Stomach smooth muscle (tissue), 2 donors: ENCODE results near the gene UBA1.

Source experiments
- H3K27ac ChIP-seq: one replicate; pipeline ENCODE4 v1.7.0; 2013; ENCODE audit warnings: mild to moderate bottlenecking, low read length, inconsistent platforms
- H3K27me3 ChIP-seq, 2 donors: one replicate each; pipeline ENCODE4 v1.7.0; 2013; ENCODE audit warnings: low read length in 2 of 2; ENCODE audit not compliant: insufficient read depth in 2 of 2, control insufficient read depth in 1 of 2
- H3K36me3 ChIP-seq, 2 donors: one replicate each; pipeline ENCODE4 v1.7.0; 2013; ENCODE audit warnings: low read length in 2 of 2; ENCODE audit not compliant: control insufficient read depth in 2 of 2, insufficient read depth in 2 of 2
- H3K4me1 ChIP-seq: one replicate; pipeline ENCODE4 v1.7.0; 2013; ENCODE audit warnings: low read length; ENCODE audit not compliant: control insufficient read depth, insufficient read depth
- H3K4me3 ChIP-seq, 2 donors: one replicate each; pipeline ENCODE4 v1.7.0; 2013; ENCODE audit warnings: low read length in 2 of 2
- H3K9ac ChIP-seq, 2 donors: one replicate each; pipeline ENCODE4 v1.7.0; 2013; ENCODE audit warnings: low read length in 2 of 2, mild to moderate bottlenecking in 1 of 2
- H3K9me3 ChIP-seq, 2 donors: one replicate each; pipeline ENCODE4 v1.7.0; 2013; ENCODE audit warnings: low read length in 2 of 2; ENCODE audit not compliant: control insufficient read depth in 2 of 2
- donor health status: healthy.
- donor health status: Pancreatic carcinoma.

The UBA1 gene

DNA sequence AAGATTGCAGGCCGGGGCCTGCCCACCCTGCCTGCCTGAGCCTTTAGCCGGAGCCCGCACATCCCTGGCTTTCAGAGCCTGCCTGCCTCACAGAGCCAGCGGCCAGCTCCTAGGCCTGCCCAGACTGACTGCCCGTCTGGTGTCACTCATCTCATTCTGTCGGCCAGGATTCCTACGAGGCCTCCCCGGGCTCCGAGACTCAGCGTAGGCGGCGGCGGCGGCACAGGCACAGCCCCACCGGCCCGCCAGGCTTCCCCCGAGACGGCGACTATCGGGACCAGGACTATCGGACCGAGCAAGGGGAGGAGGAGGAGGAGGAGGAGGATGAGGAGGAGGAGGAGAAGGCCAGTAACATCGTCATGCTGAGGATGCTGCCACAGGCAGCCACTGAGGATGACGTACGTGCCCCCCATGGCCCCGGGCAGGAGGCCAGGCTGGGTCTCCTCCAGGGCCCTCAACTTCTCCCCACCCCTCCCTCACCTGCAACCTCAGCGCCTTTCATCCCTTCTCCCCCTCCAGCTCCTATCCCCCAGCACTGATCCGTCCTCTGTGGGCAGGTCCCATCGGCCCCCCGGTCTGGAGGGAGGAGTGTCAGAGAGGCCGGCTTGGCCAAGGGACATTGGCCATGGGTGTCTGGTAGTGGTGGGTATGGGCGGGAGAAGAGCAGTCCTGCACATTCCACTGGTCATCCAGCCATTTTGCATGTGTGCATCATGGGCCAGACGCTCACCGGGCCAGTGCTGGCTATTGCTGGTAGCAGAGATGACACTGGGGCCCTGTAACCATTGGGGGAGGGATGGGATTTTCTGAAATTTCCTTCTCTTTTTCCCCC, 22.6 kb upstream of the UBA1 start:
- Histone ChIP-seq H3K4me1 (no peaks in the 10 kb centered on the region), H3K27me3 (peaks cover 0 to 6% of the 10 kb centered on the region in 2 donors), H3K27ac (no peak overlapping the region), H3K4me3 (no peak overlapping the region), H3K9ac (no peak overlapping the region), H3K9me3 (no peaks in the 10 kb centered on the region), H3K36me3 (peaks cover 10 to 29% of the 10 kb centered on the region in 2 donors)

DNA sequence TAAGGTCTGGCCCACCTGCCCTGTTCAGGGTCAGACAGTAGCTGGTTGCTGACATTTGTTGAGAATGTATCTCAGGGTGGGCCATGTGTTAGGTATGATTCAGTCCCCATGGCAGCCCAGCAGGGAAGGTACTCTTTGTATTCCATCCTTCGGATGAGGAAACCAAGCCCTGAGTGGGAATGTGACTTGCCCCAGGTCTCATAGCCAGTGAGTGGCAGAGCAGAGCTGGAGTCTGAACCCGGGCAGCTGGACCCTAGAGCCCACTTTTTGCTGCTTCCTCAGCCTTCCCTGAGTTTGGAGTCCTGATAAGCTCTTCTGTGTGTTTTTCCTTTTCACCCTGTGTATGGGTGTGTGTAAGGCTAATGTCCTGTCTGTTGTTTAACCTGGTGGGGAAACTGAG, 21.6 kb upstream of the UBA1 start:
- H3K27ac ChIP-seq: no peak overlapping the region
- H3K9ac ChIP-seq: no peak overlapping the region
- H3K4me3 ChIP-seq: no peak overlapping the region
- no peaks in the 10 kb centered on the region for H3K4me1 ChIP-seq
- no peaks in the 10 kb centered on the region for H3K9me3 ChIP-seq
- H3K27me3 ChIP-seq: peaks cover 0 to 10% of the 10 kb centered on the region in 2 donors
- H3K36me3 ChIP-seq: peaks cover 17 to 37% of the 10 kb centered on the region in 2 donors

DNA sequence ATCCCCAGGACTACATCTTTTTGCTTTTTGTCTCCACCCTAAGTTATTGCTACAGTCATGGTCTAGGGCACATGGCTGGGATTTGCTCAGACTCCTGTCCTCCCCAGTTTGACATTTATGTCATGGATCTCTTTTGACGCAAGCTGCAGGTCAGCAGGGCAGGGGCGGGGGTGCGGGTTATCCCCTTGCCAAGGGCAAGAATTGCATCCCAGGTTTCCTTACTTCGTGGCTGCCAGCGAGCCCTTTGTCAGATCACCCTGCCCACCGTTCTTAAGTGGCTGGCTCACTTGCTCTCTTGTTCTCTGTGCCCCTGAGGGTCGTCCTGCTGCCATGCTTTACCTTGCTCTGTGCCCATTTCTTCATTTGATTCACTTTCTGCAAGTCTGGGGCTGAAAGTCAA, 21.1 kb upstream of the UBA1 start:
- Histone ChIP-seq H3K27me3 (peaks cover 0 to 10% of the 10 kb centered on the region in 2 donors), H3K27ac (no peak overlapping the region), H3K4me3 (no peak overlapping the region), H3K9ac (no peak overlapping the region), H3K9me3 (no peaks in the 10 kb centered on the region), H3K4me1 (no peaks in the 10 kb centered on the region), H3K36me3 (peaks cover 20 to 40% of the 10 kb centered on the region in 2 donors)

DNA sequence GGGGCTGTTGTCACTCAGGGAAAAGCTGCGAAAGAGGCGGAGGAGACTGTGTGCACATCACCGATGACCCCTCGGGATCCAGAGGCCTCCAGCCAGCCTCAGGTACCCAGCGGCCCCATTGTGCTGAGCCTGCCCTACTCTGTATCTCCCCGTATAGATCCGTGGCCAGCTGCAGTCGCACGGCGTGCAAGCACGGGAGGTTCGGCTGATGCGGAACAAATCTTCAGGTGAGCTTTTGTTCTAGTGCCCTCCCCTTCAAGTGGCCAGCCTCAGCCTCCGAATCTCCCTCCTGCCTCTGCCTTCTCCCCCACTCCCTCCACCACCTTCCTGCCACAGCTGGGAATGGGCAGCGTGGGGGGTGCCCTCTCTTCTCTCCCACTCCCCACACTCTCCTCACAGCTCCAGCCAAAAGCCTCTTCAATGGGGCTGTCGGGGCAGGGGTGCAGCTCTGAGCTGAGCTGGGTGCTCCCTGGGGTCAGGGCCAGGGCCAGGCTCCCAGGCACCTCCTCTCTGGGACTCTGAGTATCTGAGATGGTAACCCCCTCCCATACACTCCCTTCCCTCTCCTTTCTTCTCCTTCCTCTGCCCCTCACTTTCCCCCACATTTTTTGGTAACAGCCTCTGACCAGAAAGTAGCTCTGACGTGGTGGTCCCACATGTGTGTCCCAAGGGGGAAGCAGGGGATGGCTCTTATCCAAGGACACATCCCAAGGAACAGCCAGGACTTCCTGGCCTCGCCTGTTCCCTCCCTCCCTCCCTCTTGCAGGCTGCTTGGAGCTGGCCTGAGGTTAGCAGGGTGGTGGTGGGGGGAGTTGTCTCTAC, 20.4 kb upstream of the UBA1 start:
- no peak overlapping the region for H3K4me3 ChIP-seq
- H3K9ac ChIP-seq: no peak overlapping the region
- H3K27me3 ChIP-seq: peaks cover 0 to 13% of the 10 kb centered on the region in 2 donors
- no peak overlapping the region for H3K27ac ChIP-seq
- H3K9me3 ChIP-seq: no peaks in the 10 kb centered on the region
- H3K36me3 ChIP-seq: peaks cover 23 to 40% of the 10 kb centered on the region in 2 donors
- no peaks in the 10 kb centered on the region for H3K4me1 ChIP-seq

DNA sequence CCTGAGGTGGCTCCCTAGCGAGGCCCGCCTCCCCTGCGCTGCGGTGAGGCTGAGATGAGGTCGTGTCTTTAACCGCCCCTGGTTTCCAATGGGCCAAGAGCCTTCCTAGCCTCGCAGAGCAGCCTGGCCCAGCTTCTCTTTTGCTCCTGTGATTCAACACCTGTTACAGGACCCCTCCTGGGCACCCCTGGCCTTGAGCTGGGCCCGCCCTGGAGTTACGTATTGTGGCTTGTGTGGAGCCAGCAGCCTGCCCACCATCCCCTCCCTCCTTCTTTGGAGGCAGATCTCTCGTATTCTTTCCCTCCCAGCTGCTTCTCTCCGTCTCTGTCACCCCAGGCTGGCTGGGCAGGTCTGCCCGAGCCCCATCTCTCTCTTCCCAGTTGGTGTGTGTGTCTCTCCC, 19.3 kb upstream of the UBA1 start:
- Histone ChIP-seq H3K4me3 (no peak overlapping the region), H3K9ac (no peak overlapping the region), H3K36me3 (peaks cover 23 to 40% of the 10 kb centered on the region in 2 donors), H3K27me3 (peaks cover 0 to 13% of the 10 kb centered on the region in 2 donors), H3K4me1 (peaks cover 11% of the 10 kb centered on the region), H3K9me3 (no peaks in the 10 kb centered on the region), H3K27ac (no peak overlapping the region)

DNA sequence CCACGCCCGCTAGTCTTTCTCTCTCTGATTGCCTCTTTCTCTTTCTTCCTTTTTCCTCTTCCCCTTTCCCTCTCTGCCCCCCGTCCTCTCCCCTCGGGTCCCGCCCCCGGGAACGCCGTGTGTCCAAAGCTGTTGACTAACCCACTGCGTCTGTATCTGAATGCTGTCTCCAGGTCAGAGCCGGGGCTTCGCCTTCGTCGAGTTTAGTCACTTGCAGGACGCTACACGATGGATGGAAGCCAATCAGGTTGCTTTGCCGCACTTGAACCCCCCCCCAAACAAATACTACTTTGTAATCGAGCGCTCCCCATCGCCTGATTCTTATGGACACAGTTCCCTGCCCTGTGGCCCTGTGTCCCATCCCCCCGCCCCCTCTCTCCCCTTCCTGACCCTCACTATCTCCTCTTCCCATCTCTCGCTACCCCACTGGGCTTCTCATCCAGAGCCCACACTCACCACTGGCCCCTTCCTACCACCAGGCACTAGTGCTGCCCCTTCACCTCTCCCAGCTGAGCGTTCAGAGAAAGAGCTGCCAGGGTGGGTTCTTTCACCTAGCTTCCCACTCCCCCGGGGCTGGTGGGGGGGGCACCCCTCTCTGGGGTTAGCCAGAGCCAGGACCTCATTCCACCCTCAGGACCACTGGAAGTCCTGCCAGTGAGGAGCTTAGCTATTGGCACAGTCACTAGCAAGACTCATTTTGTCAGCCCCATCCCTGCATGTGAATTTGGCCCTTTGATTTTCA, 18.6 kb upstream of the UBA1 start:
- peaks cover 23 to 40% of the 10 kb centered on the region in 2 donors for H3K36me3 ChIP-seq
- H3K27ac ChIP-seq: no peak overlapping the region
- no peak overlapping the region for H3K9ac ChIP-seq
- H3K4me1 ChIP-seq: peaks cover 16% of the 10 kb centered on the region
- peaks cover 0 to 14% of the 10 kb centered on the region in 2 donors for H3K27me3 ChIP-seq
- H3K9me3 ChIP-seq: no peaks in the 10 kb centered on the region
- no peak overlapping the region for H3K4me3 ChIP-seq

DNA sequence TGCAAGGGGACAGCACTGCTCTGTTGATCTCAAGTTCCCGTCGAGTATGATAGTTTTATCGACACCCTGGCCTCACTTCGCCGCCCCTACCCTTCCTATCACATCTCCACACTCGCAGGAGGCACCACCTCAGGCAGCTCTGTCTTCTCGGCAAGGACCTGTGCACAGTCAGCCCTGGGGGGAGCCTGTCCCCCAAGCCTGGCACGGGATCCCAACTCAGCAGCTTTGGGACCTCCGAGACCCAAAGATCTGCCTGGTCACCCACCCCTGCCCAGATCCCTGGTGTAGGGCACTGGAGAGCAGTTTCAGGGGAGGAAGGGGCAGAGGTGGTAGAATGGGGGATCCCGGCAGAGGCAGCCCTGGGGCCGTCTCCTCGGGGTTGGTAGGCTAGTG, 18.0 kb upstream of the UBA1 start:
- Histone ChIP-seq H3K9ac (no peak overlapping the region), H3K9me3 (no peaks in the 10 kb centered on the region), H3K4me1 (peaks cover 16% of the 10 kb centered on the region), H3K27me3 (peaks cover 0 to 16% of the 10 kb centered on the region in 2 donors), H3K36me3 (peaks cover 25 to 40% of the 10 kb centered on the region in 2 donors), H3K4me3 (no peak overlapping the region), H3K27ac (no peak overlapping the region)

DNA sequence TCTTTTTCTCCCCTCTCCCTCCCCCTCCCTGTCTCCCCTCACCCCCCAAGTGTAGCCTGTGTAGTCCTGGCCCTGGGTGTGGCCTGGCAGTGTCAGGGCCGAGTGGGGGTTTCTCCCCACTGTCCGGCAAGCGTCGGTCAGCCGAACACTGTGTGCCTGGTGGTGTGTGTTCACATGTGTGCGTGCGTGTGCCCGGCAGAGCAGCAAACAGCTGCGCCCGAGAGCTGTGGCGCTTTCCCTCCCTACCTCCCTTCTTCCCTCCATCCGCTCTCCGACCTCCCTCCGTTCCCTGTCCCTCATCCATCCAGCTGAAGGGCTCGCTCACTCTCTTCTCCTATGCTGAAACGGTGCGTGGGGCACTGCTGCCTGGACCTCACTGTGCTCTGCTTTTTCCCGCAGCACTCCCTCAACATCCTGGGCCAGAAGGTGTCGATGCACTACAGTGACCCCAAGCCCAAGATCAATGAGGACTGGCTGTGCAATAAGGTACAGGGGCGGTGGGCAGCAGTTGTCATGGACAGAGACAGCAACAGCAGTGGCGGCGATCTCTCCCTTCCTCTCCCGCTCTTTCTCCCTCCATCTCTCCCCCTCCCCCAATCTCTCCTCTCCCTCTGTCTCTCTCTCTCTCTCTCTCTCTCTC, 17.4 kb upstream of the UBA1 start:
- H3K4me1 ChIP-seq: peaks cover 16% of the 10 kb centered on the region
- H3K4me3 ChIP-seq: no peak overlapping the region
- H3K36me3 ChIP-seq: peaks cover 26 to 41% of the 10 kb centered on the region in 2 donors
- H3K9me3 ChIP-seq: no peaks in the 10 kb centered on the region
- no peak overlapping the region for H3K27ac ChIP-seq
- no peak overlapping the region for H3K9ac ChIP-seq
- H3K27me3 ChIP-seq: peaks cover 0 to 16% of the 10 kb centered on the region in 2 donors

DNA sequence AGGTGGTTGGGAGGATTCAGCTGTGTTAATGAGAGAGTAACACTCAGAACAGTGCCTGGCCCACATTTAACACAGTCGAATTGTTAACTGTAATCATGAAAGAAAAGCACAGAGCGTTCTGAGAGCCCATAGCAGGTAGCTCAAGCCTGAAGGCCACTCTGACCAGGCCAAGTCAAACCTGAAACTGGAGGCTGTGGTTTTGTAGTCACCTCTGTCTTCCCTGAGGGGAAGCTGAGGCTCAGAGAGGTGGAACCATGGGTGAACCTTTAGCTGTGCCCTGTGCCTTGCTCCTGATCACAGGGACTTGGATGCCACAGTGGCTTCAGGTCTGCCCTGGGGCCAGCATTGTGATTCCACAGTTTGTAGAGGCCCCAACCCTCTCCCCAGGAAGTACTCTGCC, 16.6 kb upstream of the UBA1 start:
- Histone ChIP-seq H3K4me1 (peaks cover 16% of the 10 kb centered on the region), H3K27me3 (peaks cover 0 to 17% of the 10 kb centered on the region in 2 donors), H3K9me3 (no peaks in the 10 kb centered on the region), H3K36me3 (peaks cover 34 to 48% of the 10 kb centered on the region in 2 donors), H3K4me3 (no peak overlapping the region), H3K9ac (no peak overlapping the region), H3K27ac (no peak overlapping the region)

DNA sequence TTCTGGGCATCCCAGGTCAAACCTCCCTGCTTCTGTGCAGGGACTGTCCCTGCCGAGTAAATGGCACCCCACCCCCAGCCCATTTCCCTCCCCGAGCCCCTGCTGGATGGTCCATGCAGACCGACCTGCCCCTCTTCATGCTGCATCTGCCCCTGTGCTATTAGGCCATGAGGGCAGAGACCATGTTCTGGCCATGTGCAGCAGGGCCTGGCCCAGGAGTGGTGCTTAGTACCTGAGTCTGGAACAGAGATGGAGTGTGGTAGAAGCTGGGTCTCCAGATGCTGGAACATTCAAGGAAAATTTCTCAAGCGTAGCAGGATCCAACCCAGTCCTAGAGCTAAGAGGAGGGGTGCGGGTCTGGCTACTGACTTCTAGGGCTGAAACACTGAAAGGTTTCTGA, 15.3 kb upstream of the UBA1 start:
- peaks cover 16% of the 10 kb centered on the region for H3K4me1 ChIP-seq
- peaks cover 0 to 21% of the 10 kb centered on the region in 2 donors for H3K27me3 ChIP-seq
- no peak overlapping the region for H3K27ac ChIP-seq
- no peaks in the 10 kb centered on the region for H3K9me3 ChIP-seq
- H3K9ac ChIP-seq: no peak overlapping the region
- H3K36me3 ChIP-seq: peaks cover 34 to 49% of the 10 kb centered on the region in 2 donors
- H3K4me3 ChIP-seq: no peak overlapping the region
